DMS153 (cell line): ENCODE data around the gene ANP32B.
A peak's percentile ranks its signal among the peaks of the same experiment; 100 is the strongest.
"Not testable (repeated sequence)": the region's sequence is repeated elsewhere in the genome, so short reads cannot be mapped to it uniquely, and the experiment has no call there.

Experiments used
- DNase-seq: peaks from one replicate; lab custom pipeline; 2025; lab: John Stamatoyannopoulos, UW

ANP32B gene

GRCh38 chr9:97982683-97983588 is at the start of gene ANP32B:
Gene ANP32B (plus strand): TSS chr9:97983341. CDS start chr9:97983556, 215 bp downstream.
- DNase-seq: peak; percentile 71

- DNase-seq: no peak
Observed at GRCh38 chr9:97934321-97935115, 48.6 kb upstream of the ANP32B start.

GRCh38 chr9:97935276-97935675 is 47.9 kb upstream of the ANP32B start:
- no peak for DNase-seq

- no peak for DNase-seq
Observed at GRCh38 chr9:97936998-97937397, 46.1 kb upstream of the ANP32B start.

- no peak for DNase-seq
Observed at GRCh38 chr9:97938081-97938644, 45.0 kb upstream of the ANP32B start, which contains the start of gene HEMGN. Gene HEMGN (minus strand): TSS chr9:97938172. CDS start chr9:97938136, 36 bp downstream.

GRCh38 chr9:97940233-97940632 is 42.9 kb upstream of the ANP32B start:
- no peak for DNase-seq

GRCh38 chr9:97940741-97941140 is 42.4 kb upstream of the ANP32B start:
- no peak for DNase-seq

GRCh38 chr9:97941323-97941722 is 41.8 kb upstream of the ANP32B start:
- DNase-seq: no peak

GRCh38 chr9:97943308-97943855 is 39.8 kb upstream of the ANP32B start:
- no peak for DNase-seq

GRCh38 chr9:97944612-97945011 is 38.5 kb upstream of the ANP32B start:
- no peak for DNase-seq

GRCh38 chr9:97945470-97945869 is 37.7 kb upstream of the ANP32B start:
- not testable (repeated sequence) for DNase-seq

GRCh38 chr9:97947094-97947493 is 36.0 kb upstream of the ANP32B start:
- not testable (repeated sequence) for DNase-seq

- DNase-seq: not testable (repeated sequence)
Observed at GRCh38 chr9:97950873-97951272, 32.3 kb upstream of the ANP32B start.

GRCh38 chr9:97954550-97954989 is 28.6 kb upstream of the ANP32B start:
- DNase-seq: peak; percentile 57

- DNase-seq: no peak
Observed at GRCh38 chr9:97956331-97956730, 26.8 kb upstream of the ANP32B start.

- DNase-seq: no peak
Observed at GRCh38 chr9:97958812-97959511, 24.2 kb upstream of the ANP32B start.

GRCh38 chr9:97959585-97959984 is 23.6 kb upstream of the ANP32B start:
- DNase-seq: no peak

GRCh38 chr9:97960678-97961328 is 22.3 kb upstream of the ANP32B start:
- not testable (repeated sequence) for DNase-seq

- no peak for DNase-seq
Observed at GRCh38 chr9:97961361-97961760, 21.8 kb upstream of the ANP32B start.

GRCh38 chr9:97962136-97962535 is 21.0 kb upstream of the ANP32B start:
- no peak for DNase-seq

- DNase-seq: no peak
Observed at GRCh38 chr9:97962575-97962974, 20.6 kb upstream of the ANP32B start.
